GM18499 (cell line): Measurements from ENCODE around the gene BLM.

Source experiments
- ATAC-seq: cut with Tn5 transposase; IDR thresholded peaks from one replicate; pipeline ENCODE4 v1.9.1; 2021; ENCODE audit warnings: moderate number of reproducible peaks; ENCODE audit not compliant: insufficient read depth, unreplicated experiment

Gene BLM

DNA sequence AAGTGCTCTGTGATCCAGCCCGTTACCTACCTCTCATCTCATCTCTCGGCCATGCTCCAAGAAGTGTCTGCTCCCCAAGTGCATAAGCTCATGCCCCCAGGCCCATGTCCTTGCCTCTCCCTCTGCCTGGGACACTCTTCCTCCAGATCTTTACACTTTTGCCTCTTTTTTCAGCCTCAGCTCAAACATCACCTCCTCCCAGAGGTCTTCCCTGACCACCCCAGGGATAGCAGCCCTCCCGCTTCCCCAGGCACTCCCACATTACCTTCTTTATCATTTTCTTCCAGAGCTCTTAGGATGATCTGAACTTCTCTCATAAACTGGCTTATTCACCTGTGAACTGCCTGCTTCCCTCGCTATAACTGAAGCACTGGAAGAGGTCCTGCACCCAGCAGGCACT is 148.6 kb downstream of the BLM start:
- no peak for ATAC-seq
